KG1 (cell line): ENCODE measurements around the gene YIPF5.

Source experiments
- DNase-seq: peaks from one replicate; lab custom pipeline; 2025; lab: John Stamatoyannopoulos, UW

YIPF5 gene

DNA sequence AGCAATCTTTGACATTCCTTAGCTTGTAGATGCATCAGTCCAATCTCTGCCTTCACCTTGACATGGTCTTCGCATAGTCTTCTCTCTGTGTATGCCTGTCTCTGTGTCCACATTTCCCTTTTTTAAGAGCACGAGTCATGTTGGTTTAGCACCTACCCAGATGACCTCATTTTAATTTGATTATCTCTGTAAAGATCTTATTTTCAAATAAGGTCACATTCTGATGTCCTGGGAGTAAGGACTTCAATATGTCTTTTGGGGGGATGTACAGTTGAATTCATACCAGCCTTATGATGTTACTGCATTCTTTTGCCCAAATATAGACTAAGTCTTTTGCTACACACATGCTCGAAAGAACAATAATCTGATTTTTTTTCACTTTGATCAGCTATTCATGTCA lies 7.1 kb upstream of the YIPF5 start:
- no peak for DNase-seq

DNA sequence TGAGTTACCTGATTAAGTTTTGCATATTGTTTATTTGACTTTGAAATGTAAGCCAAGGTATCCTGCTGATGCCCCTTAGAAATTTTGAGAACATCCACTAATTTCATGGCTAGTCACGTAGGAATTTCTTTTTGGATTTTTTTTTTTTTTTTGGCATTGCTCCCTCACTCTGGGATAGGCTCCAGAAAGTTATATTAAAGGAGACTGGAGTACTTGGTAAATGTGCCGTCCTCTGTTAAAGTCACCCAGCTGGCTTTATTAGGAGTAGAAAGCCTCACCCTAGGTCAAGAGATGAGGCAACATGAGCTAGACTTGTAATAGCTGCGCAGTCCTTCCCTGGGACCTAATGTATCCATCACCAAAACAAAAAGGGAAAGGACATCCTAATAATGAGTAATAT lies 3.3 kb upstream of the YIPF5 start:
- no peak for DNase-seq

DNA sequence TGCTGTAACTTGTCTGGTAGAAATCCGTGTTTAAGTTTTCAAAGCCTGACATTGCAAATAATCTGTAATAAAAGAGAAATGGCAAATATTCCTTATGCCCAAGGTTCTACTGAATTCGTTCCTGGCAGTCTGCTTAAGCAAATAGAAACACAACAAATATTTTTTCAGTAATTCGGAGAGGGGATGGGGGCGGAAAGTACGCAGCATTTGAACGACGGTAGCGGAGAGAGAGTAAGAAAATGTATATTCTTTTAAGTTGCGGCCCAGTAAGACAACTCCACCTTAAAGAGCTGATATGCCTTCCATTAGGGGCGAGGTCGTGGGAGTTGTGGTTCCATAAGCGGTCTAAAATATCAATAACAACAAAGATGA lies 569 bp downstream of the YIPF5 start:
- DNase-seq, result no peak

DNA sequence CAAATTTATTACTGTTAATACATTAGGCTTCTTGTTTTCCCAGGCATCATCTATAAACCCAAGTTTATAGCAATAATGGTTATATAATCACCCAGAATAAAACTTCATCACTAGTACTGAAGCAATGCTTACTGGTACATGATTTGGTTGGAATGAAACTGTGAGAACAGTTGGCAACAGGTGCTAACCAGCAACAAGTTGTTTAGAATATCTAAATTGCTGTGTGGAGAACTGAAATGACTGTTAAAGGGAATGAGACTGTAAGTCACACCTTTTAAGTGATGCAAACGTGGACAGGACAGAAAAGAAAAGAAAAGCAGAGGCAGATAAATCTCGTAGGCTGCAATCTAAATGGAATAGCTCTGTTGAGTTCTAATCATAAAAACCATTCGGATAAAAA lies 2.5 kb downstream of the YIPF5 start:
- no peak for DNase-seq

DNA sequence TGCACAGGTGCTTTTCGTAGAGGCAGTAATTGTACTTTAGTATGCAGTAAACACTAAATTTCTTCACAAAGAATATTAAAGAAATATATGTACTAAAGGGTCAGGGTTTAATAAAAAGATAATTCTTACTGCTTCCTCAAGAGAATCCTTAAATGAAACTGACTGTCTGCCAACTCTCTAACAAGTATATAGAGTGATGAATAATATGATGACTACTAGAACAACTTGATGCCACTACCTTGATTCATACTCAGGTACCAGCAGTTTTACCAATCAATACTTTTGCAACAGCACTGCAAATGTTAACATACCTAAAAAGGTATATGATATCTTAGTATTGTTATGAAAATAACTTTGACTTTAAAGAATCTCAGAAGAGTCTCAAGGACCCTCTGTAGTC lies 3.8 kb downstream of the YIPF5 start:
- no peak for DNase-seq

DNA sequence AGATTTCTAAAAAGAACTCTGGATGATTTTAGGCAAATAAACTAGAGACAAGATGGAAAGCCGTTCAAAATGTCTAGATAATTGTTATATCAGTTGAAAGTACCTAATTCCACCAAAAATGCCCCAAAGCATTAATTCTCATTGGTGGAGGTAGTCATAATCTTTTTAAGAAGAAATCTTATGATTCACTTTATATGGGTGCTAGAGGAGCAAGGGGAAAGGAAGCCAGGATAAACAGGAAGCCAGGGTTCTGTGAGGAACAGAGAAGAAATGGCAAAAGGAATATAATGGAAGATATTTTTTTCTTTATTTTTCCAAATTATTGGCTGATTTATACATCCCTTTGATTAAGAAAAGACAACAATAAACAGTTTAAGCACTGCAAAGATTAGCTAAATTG lies 7.8 kb downstream of the YIPF5 start:
- no peak for DNase-seq

DNA sequence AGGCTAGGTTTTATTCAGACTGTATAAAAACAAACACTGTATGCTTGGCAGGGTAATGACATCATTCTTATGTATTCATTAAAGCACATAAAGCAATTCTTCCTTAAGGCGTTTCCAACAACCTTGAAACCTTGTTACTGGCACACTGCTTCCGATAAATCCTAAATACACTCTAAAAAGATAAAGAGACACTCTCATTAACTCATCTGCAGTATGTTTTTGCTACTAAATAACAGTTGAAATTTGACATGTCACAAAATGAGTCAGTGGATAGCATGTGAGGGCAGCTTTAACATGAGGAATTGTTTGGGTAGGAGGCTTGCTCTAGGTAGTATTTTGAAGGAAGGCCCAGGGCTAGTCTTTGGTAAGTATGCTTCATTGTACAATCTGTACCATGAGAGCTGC lies 13.7 kb downstream of the YIPF5 start:
- no peak for DNase-seq

DNA sequence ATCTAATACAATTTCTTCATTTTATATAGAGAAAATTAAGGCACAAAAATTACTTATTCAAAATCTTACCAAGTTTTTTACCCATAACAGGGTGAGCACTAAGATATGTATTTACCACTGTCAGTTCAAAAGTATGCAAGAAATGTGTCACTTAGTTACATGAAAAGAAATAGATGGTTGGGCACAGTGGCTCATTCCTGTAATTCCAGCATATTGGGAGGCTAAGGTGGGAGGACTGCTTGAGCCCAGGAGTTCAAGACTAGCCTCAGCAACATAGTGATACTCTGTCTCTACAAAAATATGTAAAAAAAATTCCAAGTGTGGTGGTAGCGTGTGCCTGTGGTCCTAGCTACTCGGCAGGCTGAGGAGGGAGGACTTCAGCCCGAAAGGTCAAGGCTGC lies 19.4 kb downstream of the YIPF5 start:
- no peak for DNase-seq

DNA sequence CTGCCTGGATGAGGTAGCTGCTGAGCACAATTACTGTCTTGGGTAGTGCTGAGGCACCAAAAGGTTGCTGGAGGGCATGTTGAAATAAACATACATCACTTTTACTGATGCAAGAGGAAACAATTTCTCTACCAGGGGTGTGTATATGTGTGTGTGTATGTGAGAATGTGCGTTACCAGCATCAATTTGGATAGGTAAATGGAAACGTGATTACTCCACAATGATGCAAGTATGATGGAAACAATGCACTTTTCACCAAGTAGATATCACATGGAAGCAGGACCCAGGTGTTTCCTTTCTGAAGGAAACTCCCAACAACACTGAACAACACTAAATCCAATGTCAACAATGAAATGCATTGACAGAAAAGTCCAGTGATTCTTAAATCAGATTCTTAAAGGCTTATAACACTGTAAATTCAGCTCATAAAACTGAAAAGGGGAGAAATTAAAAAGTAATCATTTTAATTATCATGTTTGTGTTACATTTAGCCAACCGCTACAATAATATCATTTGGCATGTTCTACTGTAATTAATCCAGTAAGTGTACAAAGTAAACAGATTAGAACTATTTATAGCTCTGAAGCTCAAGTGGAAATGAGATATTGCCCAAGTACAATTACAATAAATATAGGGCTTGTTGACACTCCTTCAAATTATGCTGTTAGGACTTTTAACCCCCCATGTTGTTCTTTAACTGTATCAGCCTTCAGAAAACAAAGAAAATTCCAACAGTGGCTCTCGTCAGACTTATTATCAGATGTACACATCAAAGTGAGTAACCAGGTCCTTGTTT lies 25.3 kb downstream of the YIPF5 start:
- no peak for DNase-seq

DNA sequence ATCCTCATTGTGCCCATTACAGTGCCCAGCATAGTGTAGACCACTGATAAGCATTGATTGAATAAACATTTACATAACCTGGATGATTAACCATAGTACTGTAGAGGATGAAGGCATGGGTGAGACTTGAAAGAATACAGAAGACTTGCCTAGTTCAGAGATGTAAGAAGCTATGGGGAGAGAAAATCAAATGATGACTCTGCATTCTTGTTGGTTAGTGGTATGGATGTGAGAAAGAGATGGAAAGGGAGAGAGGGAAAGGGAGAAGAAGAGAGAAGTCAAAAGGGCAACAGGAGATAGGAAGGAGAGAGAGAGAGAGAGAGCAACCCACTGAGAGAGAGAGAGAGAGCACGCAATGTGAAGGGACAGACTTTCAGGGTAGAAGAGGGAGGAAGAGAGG lies 26.8 kb downstream of the YIPF5 start:
- DNase-seq, result no peak

DNA sequence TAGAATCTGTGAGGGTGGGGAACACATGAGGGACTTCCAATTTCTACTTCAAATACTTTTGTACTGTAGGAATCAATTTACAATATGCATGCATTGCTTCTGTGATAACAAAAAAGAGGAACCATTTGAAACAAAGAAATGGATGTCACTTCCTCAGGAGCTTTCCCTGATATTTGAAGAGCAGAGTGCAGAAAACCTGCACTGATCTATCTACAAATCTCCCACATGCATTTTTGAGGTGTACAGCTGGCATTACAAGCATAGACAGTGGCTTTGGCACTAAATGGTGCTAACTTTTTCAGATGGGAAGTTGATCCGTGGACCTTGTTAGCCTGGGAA lies 27.7 kb downstream of the YIPF5 start:
- no peak for DNase-seq

DNA sequence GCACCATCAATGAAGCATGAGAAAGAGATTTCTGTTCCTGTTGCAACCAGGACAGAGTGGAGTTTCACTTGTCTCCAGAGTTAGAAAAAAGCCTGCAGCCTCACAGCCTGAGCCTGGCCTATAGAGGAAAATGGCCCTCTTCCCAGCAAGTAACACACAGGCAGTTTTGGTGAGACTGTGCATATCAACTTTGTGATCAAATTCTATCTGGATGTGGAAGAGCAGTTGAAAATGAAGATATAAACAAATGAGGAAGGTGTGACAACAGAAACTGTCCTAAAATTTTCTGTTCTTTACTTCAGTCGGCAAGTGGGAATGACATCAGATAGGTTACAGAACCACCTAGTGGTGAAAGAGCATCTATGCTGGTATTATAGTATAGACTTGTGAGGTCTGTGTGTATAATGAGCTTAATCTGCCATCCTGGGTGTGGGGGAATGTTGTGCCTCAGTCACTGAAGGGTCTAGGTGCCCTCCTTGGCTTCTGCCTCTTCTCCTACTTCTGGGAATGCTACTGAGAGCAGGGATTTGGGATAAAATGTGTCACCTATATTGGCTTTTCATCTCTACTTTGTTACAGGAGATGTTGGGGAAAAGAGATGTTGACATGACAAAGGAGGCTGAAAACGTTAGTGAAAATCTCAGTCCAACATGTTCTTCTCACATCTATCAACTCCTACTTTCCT lies 28.2 kb downstream of the YIPF5 start:
- no peak for DNase-seq

DNA sequence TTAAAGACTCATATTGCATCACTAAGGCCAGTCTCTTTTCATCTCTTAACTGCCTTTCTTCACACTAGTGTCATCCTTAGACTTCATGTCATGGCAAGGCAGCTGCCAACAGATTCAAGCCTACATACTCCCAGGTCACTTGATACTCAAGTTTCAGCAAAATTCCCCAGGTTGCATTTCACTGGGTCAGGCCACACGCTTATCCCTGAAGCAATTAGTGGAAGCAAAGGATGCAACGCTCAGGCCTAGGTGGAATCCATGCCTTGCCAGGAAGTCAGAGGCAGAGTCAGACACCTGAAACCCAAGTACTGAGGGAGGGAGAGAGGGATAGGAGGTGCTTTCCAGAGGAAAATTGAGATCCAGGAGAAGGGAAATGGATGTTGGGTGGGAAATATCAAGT lies 28.9 kb downstream of the YIPF5 start:
- no peak for DNase-seq

DNA sequence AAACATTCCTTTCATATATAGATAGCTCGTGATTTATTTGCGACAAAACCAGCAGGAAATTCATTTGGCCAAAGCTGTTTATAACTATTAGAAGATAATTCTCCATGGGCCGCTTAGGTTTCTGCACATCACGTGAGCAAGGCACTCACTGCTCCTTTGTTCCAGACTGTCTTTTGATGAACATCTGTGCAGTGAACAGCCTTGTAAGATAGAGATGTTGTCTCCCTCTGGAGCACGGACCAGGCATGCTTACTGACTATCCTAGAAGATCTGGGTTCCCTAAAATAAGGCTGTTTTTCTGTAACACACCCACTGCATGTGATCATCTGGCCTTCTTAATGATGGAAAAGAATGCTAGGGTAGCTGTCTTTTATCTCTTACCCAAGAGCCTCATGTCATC lies 30.9 kb downstream of the YIPF5 start:
- no peak for DNase-seq

DNA sequence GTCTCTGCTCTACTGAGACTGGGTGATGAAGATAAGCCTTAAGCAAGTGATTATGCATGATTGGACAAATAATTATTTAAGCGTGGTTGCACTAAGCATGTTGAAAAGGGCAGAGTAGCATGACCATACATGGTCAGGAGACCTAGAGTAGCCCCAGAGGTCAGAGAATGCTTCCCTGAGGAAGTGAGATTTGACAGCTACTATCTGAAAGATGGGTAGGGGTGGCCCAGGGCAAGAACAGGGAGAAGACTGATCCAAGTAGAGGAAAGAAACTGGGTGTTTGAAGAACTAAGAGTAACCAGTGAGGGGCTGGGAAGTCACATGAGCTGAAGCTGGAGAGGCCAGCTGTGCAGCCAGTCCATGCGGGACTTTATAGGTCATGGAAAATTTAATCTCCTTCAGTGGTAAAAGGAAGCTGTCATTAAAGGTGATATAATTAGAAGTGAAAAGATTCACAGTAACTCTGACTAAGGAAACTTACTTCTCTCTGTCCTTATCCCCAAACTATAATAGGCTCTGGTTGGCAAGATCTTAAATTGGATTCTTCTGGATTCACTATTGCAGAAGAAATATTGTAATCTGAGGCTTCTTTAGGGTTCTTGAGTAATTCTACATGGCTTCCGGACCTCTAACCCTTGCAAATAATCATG lies 35.2 kb downstream of the YIPF5 start:
- DNase-seq, result no peak

DNA sequence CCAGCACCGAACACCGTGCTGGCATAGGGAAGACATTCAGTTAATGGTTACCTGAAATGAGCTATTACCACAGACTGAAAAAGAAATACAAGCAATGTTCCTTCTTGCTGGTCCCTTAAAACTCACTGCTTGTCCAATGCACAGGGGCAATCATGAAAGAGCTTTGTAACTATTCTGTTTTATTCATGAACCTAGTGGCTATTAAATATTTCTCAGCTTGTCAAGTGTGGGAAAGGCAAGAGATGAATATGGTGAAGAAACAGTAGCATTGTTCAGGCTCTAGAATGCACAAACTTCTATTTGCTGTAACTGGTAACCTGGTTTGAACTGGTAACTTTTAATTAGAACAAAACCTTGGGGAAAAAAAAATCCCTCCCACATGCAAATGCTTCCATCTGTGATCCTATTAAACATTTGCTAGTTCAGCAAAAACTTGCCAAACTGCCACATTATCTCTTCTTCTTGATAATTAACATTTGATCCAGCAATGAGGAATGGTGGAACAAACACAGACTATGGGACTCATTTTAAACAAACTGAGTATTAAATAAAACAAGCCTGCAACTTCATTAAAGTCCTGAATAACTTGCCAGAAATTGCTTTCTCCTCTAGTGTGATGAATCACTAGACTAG lies 36.1 kb downstream of the YIPF5 start:
- DNase-seq, result no peak

DNA sequence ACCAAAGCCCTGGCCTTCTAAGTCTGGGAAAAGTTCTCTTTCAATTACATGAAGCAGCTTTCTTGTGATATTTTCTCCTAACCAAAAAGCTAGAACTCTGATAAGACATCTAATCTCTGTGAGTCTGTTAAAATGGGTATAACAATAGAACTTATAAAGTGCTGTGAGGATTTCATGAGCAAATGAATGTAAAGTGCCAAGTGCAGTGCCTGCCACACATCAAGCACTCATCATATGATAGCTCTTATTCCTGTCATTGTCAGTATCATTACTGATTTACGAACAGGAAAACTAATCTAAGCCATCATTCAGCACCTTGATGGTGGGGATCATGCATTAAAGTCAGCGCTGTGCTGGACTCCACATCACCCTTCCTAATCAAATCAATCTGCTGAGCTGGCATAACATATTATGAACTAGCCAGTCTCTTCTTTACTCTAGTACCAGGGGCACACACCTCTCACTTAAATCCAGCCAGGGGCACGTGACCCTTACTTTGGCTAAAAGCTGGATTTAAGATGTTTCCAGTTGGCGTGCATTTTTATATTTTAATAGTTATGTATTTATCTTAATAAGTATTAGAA lies 37.3 kb downstream of the YIPF5 start:
- no peak for DNase-seq

DNA sequence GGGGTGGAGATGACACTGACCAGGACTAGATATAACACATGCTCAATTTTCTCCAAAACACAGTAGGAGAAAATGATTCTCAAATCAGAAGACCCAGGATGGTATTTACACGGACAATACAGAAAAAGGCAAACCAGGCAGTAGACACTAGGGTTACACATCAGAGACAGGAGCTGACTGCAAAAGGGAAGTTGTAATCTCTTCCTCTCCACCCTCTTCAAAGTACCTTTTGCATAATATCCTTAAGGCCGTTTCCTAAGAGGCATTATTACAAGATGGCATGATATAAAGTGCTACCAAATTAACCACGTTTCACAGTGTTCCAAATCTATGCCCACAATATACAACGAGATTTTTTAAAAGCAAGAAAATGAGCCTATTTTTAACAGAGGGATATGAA lies 39.2 kb downstream of the YIPF5 start:
- no peak for DNase-seq

DNA sequence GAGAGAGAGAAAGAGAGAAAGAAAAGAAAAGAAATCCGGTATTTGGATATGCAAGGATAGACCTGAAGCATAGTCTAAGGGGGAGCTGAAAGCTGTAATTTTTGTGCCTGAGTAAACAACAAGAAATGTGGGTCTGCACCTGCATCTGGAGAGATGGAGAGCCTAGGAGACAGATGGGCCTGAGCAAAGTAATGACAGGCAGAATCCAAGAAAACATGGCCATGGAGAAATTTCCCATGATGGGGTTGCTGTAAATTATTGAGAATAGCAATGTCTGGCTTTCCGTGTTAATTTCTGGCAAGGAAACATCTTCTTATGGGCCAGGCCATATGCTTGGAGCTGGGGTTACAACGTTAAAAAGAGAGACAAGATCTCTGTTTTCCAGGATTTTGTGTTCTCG lies 40.2 kb downstream of the YIPF5 start:
- DNase-seq, result no peak

DNA sequence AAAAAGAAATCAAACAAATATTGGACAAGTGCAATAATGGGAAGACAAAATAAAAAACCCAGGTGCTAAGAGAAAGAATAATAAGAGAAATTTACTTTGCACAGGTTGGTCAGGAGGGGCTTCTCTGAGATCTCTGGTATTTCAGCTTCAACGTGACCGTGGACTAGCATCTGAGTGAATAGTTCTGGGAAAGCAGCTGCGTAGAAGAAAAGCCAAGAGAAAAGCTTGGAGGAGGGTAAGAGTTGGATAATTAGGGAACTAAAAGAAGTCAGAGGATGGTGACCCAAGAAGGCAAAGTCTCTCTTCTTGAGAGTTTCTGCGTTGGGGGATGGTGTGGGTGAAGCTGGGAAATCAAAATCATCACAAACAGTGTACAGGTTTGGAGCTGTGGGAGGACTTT lies 41.6 kb downstream of the YIPF5 start:
- DNase-seq, result no peak

DNA sequence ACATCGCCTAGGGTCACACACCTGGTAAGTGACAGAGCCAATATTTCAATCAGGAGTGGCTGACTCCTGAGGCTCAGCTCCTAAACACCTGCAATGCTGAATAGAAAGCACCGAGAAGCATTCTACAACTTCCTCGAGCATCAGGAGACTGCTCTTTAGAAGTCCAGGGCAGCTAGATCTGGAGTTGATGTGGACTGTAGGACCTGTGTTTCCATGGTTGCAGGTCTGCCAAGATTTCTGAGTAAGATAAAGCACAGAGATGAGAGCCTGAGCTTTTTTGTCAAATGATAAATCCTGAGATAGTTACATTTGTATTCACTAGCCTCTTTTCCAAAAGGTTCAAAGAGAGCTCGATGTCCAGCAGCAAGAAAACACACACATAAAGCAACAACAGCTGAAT lies 43.8 kb downstream of the YIPF5 start:
- no peak for DNase-seq

DNA sequence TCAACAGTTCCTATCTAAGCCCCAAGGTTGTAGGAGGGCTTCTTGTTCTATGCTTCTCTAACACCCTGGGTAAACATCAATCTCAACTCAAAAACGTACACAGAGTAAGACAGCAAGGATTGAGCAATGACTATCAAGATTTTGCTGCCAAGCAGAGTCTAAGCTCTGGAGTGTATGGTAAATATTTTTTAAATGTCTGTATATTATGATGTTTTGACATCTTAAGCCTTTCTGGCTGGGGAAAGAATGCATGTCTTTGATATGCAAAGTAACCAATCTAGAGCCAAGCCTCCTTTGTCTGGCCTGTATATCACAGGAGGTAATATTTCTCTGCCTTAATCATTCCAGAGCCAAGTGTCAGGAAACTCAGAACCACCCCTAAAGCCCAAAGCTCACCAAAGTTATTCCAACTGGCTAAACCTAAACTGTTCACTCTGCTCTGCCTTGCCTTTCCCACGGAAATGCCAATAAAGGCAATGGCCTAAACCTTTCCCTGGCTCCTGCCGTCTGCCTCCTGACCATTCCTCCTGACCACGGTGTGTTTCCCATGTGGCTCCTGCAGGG lies 45.2 kb downstream of the YIPF5 start:
- no peak for DNase-seq
